SK-N-SH treated with all-trans-retinoic acid at 6 μM for 48 hours (cell line): ENCODE data around the gene RALB.

Source experiments
- ATAC-seq: fragments of 200-7000 bp; cut with Tn5 transposase; 3 replicates; pipeline ENCODE4 v1.9.1; 2020; ENCODE audit warnings: mild to moderate bottlenecking, moderate library complexity
- ARNTL ChIP-seq: fragments of 450-650 bp; formaldehyde crosslinking; IDR thresholded peaks from 2 replicates; pipeline ENCODE4 v1.5.0; 2020; ENCODE audit warnings: low read depth, mild to moderate bottlenecking, moderate library complexity, borderline replicate concordance
- CREB5 ChIP-seq: fragments of 250-450 bp; sonication (Bioruptor Pico); IDR thresholded peaks from 2 replicates; pipeline ENCODE4 v1.5.1; 2020; ENCODE audit warnings: low read depth, mild to moderate bottlenecking, moderate library complexity
- ESRRG ChIP-seq: fragments of 250-450 bp; sonication (Bioruptor Pico); IDR thresholded peaks from 2 replicates; pipeline ENCODE4 v1.6.1; 2021; ENCODE audit warnings: mild to moderate bottlenecking
- GLIS3 ChIP-seq: fragments of 250-450 bp; sonication (Bioruptor Pico); IDR thresholded peaks from 2 replicates; pipeline ENCODE4 v1.5.0; 2020; ENCODE audit warnings: mild to moderate bottlenecking, moderate library complexity
- ISL1 ChIP-seq: fragments of 250-450 bp; sonication (Bioruptor Pico); IDR thresholded peaks from 2 replicates; pipeline ENCODE4 v2.1.2; 2022; ENCODE audit warnings: mild to moderate bottlenecking, moderate library complexity
- PPARA ChIP-seq: fragments of 250-450 bp; sonication (Bioruptor Pico); IDR thresholded peaks from 2 replicates; pipeline ENCODE4 v1.5.0; 2020; ENCODE audit warnings: mild to moderate bottlenecking, borderline replicate concordance
- RARB ChIP-seq: fragments of 250-450 bp; sonication (Bioruptor Pico); IDR thresholded peaks from 2 replicates; pipeline ENCODE4 v1.8.0; 2021; ENCODE audit warnings: mild to moderate bottlenecking, moderate library complexity
- SNAI2 ChIP-seq: fragments of 250-450 bp; sonication (Bioruptor Pico); IDR thresholded peaks from 2 replicates; pipeline ENCODE4 v1.5.0; 2020; ENCODE audit warnings: mild to moderate bottlenecking, moderate library complexity
- TCF4 ChIP-seq: fragments of 250-450 bp; sonication (Bioruptor Pico); IDR thresholded peaks from 2 replicates; pipeline ENCODE4 v1.8.0; 2021; ENCODE audit warnings: mild to moderate bottlenecking, moderate library complexity, borderline replicate concordance
- TOX ChIP-seq: fragments of 250-450 bp; sonication (Bioruptor Pico); IDR thresholded peaks from 2 replicates; pipeline ENCODE4 v1.8.0; 2021; ENCODE audit warnings: mild to moderate bottlenecking, moderate library complexity, borderline replicate concordance
- ZC3H10 ChIP-seq: fragments of 250-450 bp; sonication (Bioruptor Pico); IDR thresholded peaks from 2 replicates; pipeline ENCODE4 v1.5.1; 2021; ENCODE audit warnings: mild to moderate bottlenecking, moderate library complexity
- ZFP3 ChIP-seq: fragments of 250-450 bp; sonication (Bioruptor Pico); IDR thresholded peaks from 2 replicates; pipeline ENCODE4 v1.5.0; 2020; ENCODE audit warnings: mild to moderate bottlenecking, moderate library complexity
- ZFP30 ChIP-seq: fragments of 450-650 bp; formaldehyde crosslinking; IDR thresholded peaks from 2 replicates; pipeline ENCODE4 v1.5.0; 2022; ENCODE audit warnings: mild to moderate bottlenecking, moderate library complexity
- ZNF565 ChIP-seq: fragments of 450-650 bp; formaldehyde crosslinking; conservative IDR thresholded peaks from 2 replicates; pipeline ENCODE4 v1.5.0; 2020; ENCODE audit warnings: low read depth, mild to moderate bottlenecking, moderate library complexity
- ZNF70 ChIP-seq: fragments of 450-650 bp; formaldehyde crosslinking; IDR thresholded peaks from 2 replicates; pipeline ENCODE4 v1.5.0; 2020; ENCODE audit warnings: mild to moderate bottlenecking, moderate library complexity
- ZNF8 ChIP-seq: fragments of 450-650 bp; formaldehyde crosslinking; IDR thresholded peaks from 2 replicates; pipeline ENCODE4 v1.5.0; 2020; ENCODE audit warnings: mild to moderate bottlenecking, moderate library complexity
- TF ChIP-seq, protein P1 (sequence below): fragments of 250-450 bp; sonication (Bioruptor Pico); IDR thresholded peaks from 2 replicates; pipeline ENCODE4 v1.5.0; 2020; ENCODE audit warnings: mild to moderate bottlenecking, moderate library complexity
- TF ChIP-seq, protein P2 (sequence below): fragments of 250-450 bp; sonication (Bioruptor Pico); IDR thresholded peaks from 2 replicates; pipeline ENCODE4 v1.5.1; 2021; ENCODE audit warnings: mild to moderate bottlenecking, moderate library complexity
- TF ChIP-seq, protein P3 (sequence below): fragments of 250-450 bp; sonication (Bioruptor Pico); IDR thresholded peaks from 2 replicates; pipeline ENCODE4 v1.8.0; 2020; ENCODE audit warnings: mild to moderate bottlenecking, moderate library complexity, borderline replicate concordance

RALB gene

DNA sequence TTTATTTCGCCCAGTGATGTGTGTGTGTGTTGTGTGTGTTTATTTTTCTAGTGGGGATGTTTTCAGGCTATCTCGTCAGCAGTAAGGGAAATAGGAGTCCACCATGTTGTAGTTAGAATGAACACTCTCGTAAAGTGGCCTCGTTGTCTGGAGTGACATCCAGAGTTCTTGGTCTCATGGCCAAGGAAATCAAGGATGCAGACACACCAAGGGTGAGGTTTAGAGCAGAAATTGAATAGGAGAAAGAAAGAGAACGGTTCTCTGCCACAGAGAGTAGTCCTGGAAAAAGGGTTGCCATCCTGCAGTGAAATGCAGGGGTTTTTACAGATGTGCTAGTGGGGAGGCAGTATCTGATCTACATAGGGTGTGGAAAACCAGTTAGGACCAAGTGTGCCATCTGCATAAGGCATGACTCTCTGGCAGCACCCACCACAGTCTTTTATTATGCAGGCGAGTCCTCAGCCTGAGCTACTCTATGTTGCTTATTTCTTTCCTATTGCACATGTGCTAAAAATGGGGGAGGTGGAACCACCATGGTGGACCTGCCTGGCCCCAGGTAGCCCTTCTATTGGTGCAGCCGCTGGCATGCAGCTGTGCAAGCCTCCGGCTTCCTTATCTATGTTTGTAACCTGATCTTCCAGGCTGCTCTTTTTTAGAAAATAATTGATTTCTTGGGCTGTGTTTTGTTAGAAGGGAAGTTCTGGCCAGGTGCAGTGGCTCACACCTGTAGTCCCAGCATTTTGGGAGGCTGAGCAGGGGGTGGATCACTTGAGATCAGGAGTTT is 23.2 kb downstream of the RALB start:
- TF ChIP-seq ZNF70 (CRISPR knock-in tag) (no peak), ESRRG (CRISPR knock-in tag) (no peak), TCF4 (CRISPR knock-in tag) (no peak), TOX (CRISPR knock-in tag) (no peak), ZC3H10 (CRISPR knock-in tag) (no peak), ARNTL (CRISPR knock-in tag) (no peak), SNAI2 (CRISPR knock-in tag) (no peak), PPARA (no peak)
- TF ChIP-seq, protein P1, sequence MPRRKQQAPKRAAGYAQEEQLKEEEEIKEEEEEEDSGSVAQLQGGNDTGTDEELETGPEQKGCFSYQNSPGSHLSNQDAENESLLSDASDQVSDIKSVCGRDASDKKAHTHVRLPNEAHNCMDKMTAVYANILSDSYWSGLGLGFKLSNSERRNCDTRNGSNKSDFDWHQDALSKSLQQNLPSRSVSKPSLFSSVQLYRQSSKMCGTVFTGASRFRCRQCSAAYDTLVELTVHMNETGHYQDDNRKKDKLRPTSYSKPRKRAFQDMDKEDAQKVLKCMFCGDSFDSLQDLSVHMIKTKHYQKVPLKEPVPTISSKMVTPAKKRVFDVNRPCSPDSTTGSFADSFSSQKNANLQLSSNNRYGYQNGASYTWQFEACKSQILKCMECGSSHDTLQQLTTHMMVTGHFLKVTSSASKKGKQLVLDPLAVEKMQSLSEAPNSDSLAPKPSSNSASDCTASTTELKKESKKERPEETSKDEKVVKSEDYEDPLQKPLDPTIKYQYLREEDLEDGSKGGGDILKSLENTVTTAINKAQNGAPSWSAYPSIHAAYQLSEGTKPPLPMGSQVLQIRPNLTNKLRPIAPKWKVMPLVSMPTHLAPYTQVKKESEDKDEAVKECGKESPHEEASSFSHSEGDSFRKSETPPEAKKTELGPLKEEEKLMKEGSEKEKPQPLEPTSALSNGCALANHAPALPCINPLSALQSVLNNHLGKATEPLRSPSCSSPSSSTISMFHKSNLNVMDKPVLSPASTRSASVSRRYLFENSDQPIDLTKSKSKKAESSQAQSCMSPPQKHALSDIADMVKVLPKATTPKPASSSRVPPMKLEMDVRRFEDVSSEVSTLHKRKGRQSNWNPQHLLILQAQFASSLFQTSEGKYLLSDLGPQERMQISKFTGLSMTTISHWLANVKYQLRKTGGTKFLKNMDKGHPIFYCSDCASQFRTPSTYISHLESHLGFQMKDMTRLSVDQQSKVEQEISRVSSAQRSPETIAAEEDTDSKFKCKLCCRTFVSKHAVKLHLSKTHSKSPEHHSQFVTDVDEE (CRISPR knock-in tag): no peak

DNA sequence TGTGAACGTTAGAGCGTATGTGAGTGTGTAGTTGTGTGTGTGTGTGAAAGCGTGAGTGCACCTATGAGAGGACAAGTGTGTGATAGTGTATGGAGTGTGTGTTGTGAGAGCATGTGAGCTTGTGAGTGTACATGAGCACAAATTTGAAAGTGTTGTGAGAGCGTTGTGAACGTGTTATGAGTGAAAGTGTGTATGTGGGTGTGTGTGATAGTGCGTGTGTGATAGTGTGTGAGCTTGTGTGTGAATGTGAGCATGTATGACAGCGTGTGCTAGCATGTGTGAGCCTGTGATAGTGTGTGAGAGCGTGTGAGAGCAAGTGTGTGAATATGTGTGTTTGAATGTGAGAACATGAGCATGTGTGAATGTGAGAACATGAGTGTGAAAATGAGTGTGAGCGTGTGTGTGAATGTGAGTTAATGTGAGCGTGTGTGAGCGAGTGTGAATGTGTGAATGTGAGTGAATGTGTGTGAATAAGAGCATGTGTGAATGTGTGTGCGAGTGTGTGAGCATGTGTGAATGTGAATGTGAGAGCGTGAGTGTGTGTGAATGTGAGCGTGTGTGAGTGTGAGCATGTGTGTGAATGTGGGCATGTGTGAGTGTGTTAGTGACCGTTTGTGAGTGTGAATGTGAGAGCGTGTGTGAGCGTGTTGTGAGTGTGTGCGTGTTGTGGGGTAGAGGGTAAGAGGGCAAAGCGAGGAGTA is 25.0 kb downstream of the RALB start:
- ATAC-seq: no peak

More for the DNA sequence above, 23.2 kb downstream of the RALB start:
- no peak for ATAC-seq

More for the DNA sequence above, 25.0 kb downstream of the RALB start:
- TF ChIP-seq SNAI2 (CRISPR knock-in tag) (no peak), ZNF565 (no peak), ZFP30 (CRISPR knock-in tag) (no peak), CREB5 (no peak), GLIS3 (CRISPR knock-in tag) (no peak), ISL1 (no peak), ESRRG (CRISPR knock-in tag) (no peak), TOX (CRISPR knock-in tag) (no peak), ARNTL (CRISPR knock-in tag) (no peak), ZNF8 (CRISPR knock-in tag) (no peak), RARB (CRISPR knock-in tag) (no peak), TCF4 (CRISPR knock-in tag) (no peak), PPARA (no peak), ZFP3 (no peak)
- TF ChIP-seq, protein P1 (CRISPR knock-in tag): no peak
- TF ChIP-seq, protein P2, sequence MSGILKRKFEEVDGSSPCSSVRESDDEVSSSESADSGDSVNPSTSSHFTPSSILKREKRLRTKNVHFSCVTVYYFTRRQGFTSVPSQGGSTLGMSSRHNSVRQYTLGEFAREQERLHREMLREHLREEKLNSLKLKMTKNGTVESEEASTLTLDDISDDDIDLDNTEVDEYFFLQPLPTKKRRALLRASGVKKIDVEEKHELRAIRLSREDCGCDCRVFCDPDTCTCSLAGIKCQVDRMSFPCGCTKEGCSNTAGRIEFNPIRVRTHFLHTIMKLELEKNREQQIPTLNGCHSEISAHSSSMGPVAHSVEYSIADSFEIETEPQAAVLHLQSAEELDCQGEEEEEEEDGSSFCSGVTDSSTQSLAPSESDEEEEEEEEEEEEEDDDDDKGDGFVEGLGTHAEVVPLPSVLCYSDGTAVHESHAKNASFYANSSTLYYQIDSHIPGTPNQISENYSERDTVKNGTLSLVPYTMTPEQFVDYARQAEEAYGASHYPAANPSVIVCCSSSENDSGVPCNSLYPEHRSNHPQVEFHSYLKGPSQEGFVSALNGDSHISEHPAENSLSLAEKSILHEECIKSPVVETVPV (CRISPR knock-in tag): no peak
- TF ChIP-seq, protein P3, sequence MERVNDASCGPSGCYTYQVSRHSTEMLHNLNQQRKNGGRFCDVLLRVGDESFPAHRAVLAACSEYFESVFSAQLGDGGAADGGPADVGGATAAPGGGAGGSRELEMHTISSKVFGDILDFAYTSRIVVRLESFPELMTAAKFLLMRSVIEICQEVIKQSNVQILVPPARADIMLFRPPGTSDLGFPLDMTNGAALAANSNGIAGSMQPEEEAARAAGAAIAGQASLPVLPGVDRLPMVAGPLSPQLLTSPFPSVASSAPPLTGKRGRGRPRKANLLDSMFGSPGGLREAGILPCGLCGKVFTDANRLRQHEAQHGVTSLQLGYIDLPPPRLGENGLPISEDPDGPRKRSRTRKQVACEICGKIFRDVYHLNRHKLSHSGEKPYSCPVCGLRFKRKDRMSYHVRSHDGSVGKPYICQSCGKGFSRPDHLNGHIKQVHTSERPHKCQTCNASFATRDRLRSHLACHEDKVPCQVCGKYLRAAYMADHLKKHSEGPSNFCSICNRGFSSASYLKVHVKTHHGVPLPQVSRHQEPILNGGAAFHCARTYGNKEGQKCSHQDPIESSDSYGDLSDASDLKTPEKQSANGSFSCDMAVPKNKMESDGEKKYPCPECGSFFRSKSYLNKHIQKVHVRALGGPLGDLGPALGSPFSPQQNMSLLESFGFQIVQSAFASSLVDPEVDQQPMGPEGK (CRISPR knock-in tag): no peak
- TF ChIP-seq, all 23 proteins: peak for 0
